A172 (cell line): Measurements from ENCODE around the gene TAF1. TPM values are rescaled to one million over a fixed set of nuclear protein-coding genes. Genes with fewer than 3 reads are reported as not detected.
A peak's percentile ranks its signal among the peaks of the same experiment; 100 is the strongest.
"Not testable (repeated sequence)": the region's sequence is repeated elsewhere in the genome, so short reads cannot be mapped to it uniquely, and the experiment has no call there.

Experiments
- DNase-seq: peaks from one replicate; pipeline ENCODE4 v3.0.0-alpha.2; 2015; ENCODE audit warnings: low spot score
- total RNA-seq: library from RNA; depleted of rRNA; stranded (reverse); fragments of >200 nt; shearing (Covaris generic); gene quantifications from 2 replicates; pipeline ENCODE4 v1.2.3, GENCODE V29; 2014; rRNA removed

The TAF1 gene, protein sequence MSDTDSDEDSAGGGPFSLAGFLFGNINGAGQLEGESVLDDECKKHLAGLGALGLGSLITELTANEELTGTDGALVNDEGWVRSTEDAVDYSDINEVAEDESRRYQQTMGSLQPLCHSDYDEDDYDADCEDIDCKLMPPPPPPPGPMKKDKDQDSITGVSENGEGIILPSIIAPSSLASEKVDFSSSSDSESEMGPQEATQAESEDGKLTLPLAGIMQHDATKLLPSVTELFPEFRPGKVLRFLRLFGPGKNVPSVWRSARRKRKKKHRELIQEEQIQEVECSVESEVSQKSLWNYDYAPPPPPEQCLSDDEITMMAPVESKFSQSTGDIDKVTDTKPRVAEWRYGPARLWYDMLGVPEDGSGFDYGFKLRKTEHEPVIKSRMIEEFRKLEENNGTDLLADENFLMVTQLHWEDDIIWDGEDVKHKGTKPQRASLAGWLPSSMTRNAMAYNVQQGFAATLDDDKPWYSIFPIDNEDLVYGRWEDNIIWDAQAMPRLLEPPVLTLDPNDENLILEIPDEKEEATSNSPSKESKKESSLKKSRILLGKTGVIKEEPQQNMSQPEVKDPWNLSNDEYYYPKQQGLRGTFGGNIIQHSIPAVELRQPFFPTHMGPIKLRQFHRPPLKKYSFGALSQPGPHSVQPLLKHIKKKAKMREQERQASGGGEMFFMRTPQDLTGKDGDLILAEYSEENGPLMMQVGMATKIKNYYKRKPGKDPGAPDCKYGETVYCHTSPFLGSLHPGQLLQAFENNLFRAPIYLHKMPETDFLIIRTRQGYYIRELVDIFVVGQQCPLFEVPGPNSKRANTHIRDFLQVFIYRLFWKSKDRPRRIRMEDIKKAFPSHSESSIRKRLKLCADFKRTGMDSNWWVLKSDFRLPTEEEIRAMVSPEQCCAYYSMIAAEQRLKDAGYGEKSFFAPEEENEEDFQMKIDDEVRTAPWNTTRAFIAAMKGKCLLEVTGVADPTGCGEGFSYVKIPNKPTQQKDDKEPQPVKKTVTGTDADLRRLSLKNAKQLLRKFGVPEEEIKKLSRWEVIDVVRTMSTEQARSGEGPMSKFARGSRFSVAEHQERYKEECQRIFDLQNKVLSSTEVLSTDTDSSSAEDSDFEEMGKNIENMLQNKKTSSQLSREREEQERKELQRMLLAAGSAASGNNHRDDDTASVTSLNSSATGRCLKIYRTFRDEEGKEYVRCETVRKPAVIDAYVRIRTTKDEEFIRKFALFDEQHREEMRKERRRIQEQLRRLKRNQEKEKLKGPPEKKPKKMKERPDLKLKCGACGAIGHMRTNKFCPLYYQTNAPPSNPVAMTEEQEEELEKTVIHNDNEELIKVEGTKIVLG (N-terminal part only)
- 30.6 and 37.2 TPM in 2 replicates for total RNA-seq

DNA sequence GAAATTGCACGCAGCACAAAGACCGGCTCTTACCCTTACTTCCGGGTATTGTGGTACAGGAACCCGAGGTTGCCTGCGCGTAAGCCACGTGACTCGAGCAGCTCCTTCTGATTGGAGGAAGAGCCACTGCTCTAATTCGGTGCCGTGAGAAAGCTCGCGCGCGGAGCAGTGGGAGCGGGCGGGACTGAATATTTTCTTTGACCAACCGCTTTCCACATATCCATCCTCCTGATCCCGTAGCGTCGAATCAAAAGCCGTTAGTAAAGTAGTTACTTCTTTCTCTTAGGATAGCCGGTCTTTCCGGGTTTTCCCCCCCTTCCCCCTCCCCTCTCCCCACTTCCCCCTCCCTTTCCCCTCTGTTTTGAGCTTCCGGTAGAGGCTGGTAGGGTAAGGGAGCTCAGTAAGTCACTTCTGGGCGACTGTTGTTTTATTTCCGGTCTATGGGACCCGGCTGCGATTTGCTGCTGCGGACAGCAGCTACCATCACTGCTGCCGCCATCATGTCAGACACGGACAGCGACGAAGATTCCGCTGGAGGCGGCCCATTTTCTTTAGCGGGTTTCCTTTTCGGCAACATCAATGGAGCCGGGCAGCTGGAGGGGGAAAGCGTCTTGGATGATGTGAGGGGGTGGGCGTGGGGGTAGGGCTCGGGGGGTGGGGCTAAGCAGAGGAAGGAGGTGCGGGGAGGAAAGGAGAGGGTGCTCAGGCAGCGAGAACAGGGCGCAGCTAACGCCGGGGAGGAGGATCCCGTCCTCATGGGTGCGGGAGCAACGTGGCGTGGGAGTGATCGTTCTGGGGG lies at the start of gene TAF1:
TAF1 (plus strand) TSS at position 483 of the 799 bp plus-strand sequence; CDS start at position 501, 18 bp downstream.
- DNase-seq: peak; percentile 97

DNA sequence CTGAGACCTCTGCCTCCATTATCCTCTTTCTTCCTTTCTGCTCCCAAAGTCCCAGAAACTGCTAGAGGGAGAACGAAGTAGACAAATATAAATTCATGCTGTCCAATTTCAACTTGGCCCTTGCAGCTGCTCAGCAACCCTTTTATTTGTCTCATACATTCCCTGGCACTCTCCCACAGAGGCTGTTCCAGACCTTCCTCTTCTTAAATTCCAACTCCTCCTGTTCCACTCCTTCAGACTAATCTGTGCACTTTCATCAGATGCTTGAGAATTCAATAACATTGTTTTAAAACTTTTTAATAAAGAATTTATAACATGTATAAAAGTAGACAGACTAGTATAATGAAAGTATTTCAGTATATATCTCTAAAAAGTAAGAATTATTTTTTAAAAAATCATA lies 49.2 kb upstream of the TAF1 start:
- not testable (repeated sequence) for DNase-seq

DNA sequence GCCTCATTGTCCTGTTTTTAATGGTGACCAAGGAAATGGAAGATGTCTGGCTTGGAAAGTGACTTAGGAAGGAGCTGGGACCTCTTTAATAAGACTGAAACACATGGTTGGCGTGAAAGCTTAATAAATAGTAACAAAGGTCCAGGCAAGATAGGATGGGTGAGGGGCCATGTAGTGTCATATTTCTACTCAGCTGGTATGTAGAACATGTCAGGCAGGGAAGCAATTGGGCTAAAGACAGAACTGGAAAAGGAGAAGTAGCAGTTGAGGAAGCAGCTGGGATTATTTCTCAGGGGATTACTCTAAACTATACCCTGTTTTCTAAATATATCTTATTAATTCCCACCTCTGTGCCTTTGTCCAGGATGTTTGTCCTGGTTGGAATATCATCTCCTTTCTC lies 46.0 kb upstream of the TAF1 start:
- DNase-seq: no peak

DNA sequence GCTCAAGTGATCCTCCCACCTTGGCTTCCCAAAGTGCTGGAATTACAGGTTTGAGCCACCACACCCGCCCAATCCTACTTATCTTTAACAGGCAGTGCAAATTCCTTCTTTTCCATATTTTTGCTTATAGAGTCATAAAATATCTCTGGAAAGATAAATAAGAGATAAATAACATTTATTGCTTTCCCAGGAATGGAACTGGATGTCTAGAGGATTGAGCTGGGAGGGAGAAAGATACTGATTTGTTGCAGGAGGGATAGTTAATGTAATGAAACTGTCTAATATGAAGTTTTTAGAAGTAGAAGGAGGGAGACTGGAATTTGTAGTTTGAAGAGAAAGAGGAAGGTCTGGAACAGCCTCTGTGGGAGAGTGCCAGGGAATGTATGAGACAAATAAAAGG lies 44.4 kb upstream of the TAF1 start:
- no peak for DNase-seq

DNA sequence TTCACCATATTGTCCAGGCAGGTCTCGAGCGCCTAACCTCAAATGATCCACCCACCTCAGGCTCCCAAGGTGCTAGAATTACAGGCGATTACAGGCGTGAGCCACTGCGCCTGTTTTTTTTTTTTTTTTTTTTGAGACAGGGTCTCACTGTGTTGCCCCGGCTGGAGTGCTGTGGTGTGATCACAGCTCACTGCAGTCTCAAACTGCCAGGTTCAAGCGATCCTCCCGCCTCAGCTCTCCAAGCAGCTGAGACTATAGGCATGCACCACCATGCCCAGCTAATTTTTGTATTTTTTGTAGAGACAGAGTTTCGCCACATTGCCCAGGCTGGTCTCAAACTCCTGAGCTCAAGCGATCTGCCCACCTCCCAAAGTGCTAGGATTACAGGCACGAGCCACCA lies 41.7 kb upstream of the TAF1 start:
- DNase-seq: not testable (repeated sequence)

DNA sequence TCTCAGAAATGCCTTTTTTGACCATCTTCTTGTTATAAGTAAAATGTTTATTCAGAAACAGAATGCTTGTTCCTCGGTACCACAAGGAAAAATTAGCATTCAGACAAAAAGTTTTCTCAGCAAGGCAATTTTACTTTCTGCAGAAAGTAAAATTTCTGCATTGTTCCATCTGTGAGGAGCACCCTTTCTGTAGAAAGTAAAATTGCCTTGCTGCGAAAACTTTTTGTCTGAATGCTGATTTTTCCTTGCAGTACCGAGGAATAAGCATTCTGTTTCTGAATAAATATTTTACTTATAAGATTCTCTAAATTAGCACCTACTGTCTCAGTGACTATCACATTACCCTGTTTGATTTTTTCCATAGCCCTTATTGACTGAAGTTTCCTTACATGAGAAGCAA lies 39.8 kb upstream of the TAF1 start:
- DNase-seq: no peak

DNA sequence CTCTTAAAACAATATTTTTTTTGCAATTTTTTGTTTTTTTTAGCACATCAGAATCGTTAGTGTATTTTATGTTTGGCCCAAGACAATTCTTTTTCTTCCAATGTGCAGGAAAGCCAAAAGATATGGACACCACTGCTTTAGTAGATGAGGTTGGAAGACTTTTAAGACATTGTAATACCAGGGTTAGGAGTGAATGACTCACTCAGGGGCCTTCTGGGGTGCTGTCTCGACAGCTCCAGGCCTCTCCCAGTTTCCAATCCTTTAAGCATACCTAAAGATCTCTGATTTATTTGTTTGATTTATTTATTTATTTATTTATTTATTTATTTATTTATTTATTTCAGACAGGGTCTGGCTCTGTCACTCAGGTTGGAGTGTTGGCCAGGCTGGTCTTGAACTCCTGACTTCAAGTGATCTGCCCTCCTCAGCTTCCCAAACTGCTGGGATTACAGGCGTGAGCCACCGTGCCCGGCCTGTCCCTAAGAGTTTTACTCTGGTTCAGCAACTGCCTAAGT lies 16.9 kb upstream of the TAF1 start:
- not testable (repeated sequence) for DNase-seq

DNA sequence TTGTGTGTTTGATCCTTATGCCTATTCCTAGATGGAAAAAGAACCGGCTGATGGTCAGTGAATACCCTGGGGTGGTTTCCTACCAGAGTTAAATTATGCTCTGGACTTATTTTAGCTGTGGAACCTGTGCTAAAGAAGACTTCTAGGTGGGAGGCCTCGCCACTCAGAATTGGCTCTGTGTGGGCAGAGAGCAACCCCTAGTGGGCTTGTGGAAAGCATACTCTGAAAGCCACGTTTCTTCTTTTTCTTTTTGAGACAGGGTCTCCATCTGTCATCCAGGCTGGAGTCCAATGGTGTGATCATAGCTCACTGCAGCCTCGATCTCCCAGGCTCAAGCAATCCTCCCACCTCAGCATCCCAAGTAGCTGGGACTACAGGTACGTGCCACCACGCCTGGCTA lies 16.3 kb upstream of the TAF1 start:
- not testable (repeated sequence) for DNase-seq

DNA sequence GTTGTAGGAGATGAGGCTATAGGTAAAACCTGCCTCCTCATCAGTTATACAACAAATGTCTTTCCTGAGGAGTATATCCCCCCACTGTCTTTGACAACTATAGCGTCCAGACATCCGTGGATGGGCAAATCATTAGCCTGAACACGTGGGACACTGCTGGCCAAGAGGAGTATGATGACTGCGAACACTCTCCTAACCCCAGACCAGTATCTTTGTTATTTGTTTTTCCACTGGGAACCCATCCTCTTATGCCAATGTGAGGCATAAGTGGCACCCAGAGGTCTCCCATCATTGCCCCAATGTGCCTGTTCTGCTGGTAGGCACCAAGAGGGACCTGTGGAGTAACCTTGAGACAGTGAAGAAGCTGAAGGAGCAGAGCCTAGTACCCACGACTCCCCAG lies 13.7 kb upstream of the TAF1 start:
- not testable (repeated sequence) for DNase-seq

DNA sequence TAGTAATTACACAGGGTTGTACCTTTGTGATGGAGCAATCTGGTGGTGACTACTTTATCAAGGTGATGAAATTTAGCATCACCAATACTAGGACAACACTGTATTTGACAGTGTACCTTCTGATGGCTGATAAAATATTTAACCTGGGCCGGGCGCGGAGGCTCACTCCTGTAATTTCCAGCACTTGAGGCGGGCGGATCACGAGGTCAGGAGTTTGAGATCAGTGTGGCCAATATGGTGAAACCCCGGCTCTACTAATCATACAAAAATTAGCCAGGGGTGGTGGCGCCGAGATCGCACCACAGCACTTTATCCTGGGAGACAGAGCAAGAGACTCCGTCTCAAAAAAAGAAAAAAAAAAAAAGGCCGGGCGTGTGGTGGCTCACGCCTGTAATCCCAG lies 1.9 kb upstream of the TAF1 start:
- no peak for DNase-seq

DNA sequence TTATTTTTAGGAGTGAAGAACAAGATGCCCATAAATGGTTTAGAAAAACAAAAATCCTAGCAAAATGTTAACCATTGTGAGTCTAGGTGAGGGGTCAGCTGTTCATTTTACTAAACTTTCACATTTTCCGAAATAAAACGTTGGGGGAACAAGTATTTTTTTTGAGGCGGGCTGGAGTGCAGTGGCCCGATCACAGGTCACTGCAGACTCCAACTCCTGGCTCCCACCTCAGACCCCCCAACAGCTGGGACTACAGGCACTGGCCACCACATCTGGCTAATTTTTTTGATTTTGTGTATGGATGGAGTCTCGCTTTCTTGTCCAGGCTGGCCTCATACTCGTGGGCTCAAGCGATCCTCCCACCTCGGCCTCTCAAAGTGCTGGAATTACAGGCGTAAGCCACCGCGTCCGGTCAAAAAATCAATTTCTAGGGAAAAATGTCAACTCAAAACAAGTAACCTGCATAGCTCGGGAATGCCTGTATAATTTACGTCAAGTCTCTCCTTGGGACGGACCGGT lies 742 bp upstream of the TAF1 start:
- DNase-seq: peak; percentile 0

DNA sequence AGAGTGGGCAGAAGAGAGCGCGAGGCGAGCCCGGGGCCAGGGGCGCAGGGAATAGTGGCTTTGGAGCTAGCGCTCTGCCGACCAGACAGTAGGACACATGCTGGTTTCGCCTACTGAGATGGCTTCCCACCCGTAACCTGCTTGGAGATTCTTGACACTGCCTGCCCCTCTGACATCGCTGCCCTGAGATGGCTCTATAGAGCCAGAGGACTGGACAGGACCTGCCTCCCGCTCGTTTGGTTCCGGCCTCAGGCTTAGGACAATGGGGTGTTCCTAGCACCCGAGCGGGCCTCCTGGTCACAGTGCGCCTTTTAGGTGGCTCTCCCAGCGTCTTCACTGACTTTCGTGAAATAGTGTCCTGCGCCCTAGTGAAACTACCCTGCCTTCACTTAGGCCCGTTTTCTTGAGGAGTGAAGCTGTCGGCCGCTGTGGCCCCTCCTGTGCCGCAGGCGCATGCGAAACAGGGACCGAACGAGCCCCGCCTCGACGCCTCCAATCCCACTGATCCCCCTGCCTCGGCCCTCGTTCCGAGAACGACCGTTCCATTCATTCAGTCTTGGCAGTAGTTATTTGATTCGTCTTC lies 608 bp downstream of the TAF1 start:
- DNase-seq: peak; percentile 8

DNA sequence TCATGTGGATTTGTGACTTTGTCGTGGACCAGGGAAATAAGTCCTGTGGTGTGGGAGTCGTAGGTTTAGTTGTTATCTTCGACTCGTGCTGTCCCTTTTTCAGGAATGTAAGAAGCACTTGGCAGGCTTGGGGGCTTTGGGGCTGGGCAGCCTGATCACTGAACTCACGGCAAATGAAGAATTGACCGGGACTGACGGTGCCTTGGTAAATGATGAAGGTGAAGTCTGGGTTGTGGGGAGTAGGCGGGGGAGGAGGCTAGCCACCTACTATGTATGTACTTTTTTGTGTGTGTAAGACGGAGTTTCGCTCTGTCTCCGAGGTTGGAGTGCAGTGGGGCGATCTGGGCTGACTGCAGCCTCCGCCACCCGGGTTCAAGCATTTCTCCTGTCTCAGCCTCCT lies 1.2 kb downstream of the TAF1 start:
- DNase-seq: peak; percentile 0

DNA sequence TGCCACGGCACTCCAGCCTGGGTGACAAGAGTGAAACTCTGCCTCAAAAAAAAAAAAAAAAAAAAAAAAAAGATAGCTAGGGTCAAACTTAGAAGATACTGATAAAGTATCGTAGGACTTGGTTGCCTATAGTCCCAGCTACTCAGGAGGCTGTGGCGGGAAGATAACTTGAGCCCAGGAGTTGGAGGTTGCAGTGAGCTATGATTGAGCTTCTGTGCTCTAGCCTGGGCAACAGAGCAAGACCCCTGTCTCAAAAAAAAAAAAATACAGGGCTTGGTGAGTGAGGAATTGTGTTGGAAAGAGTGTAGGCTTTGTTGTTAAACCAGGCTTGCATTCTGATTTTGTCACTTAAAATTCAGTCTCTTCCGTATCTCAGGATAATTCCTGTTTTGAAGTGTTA lies 6.2 kb downstream of the TAF1 start:
- DNase-seq: no peak

DNA sequence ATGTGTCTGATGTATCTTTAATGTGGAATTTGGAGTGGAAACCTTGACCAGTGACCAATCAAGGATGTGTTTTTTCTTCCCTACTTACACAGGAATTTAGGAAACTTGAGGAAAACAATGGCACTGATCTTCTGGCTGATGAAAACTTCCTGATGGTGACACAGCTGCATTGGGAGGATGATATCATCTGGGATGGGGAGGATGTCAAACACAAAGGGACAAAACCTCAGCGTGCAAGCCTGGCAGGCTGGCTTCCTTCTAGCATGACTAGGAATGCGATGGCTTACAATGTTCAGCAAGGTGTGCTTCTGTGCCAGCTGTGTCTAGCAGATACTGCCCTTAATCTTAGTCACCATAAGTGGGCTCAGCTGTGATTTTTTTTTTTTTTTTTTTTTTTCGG lies 12.6 kb downstream of the TAF1 start:
- no peak for DNase-seq

DNA sequence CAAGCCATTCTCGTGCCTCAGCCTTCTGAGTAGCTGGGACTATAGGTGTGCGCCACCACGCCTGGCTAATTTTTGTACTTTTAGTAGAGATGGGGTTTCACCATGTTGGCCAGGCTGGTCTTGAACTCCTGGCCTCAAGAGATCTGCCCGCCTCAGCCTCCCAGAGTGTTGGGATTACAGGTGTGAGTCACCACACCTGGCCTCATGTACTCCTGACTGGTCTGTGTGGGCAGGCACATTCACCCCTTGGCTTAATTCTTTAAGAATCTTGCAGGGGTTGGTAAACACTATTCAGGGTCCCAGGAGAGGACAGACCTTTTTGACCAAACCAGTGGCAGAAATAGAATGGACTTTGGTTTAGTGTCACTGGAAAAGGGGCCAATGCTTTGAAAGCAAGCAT lies 25.6 kb downstream of the TAF1 start:
- DNase-seq: not testable (repeated sequence)

DNA sequence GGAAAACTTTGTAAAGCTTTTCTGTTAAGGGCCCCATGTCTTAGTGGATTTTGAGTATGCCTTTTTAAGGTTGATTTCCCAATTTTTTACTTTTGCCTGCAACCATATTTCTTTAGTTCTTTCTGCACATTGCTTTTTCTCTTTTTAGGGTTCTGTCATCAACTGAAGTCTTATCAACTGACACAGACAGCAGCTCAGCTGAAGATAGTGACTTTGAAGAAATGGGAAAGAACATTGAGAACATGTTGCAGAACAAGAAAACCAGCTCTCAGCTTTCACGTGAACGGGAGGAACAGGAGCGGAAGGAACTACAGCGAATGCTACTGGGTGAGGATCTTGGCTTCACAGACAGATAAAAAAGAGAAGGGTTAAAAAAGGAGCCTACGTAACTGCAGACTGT lies 27.8 kb downstream of the TAF1 start:
- DNase-seq: no peak

DNA sequence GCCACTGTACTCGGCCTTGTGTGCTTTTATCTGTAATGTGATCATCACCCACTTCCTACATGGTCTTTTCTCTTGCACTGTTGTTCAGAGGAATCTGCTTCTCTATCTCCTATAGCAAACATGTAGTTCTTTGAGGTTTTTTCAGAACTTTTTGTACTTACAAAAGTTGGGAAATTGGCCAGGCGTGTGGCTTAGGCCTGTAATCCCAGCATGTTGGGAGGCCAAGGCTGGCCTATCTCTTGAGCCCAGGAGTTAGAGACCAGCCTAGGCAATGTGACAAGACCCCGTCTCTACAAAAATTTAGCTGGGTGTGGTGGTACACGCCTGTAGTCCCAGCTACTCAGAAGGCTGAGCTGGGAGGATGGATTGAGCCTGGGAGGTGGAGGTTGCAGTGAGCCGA lies 30.4 kb downstream of the TAF1 start:
- no peak for DNase-seq

DNA sequence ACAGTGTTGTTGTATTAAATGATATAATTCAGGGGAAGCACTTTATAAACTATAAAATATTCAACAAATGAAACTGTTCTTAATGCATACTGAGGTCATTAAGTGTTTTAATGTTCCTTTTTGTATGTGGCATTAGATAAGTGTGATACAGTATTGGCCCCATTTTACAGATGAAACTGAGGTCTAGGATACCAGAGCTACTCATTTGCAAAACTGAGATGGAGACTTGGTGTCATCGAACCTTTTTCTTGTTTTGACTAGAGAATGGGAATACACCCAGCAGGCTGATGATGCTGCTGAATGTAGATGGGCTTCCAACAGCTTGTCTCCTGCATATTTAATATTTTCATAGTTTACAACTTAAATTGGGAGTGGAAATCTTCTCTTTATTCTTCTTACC lies 34.6 kb downstream of the TAF1 start:
- no peak for DNase-seq

DNA sequence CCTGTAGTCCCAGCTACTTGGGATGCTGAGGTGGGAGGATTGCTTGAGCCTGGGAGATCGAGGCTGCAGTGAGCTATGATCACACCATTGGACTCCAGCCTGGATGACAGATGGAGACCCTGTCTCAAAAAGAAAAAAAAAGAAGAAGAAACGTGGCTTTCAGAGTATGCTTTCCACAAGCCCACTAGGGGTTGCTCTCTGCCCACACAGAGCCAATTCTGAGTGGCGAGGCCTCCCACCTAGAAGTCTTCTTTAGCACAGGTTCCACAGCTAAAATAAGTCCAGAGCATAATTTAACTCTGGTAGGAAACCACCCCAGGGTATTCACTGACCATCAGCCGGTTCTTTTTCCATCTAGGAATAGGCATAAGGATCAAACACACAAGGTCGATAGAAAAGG lies 50.1 kb downstream of the TAF1 start:
- DNase-seq: not testable (repeated sequence)
